ENCODE data around the gene TEX28.
"Not testable (repeated sequence)": the region's sequence is repeated elsewhere in the genome, so short reads cannot be mapped to it uniquely, and the experiment has no call there.

- not testable (repeated sequence) for TF ChIP-seq CTCF (conservative IDR thresholded peaks at IDR 0.05 in 1 of 2, IDR thresholded peaks at IDR 0.05 in 1 of 2; ENCODE audit: low read depth in 1 of 2, low read length in 2 of 2); EZH2 (IDR thresholded peaks at IDR 0.05; ENCODE audit: low read length, missing control alignments)
Measured at GRCh38 chrX:154343620-154344019, 48.7 kb upstream of the TEX28 start.
